HCT116 (cell line): ENCODE measurements around the gene PLEKHM3. TPM values are rescaled to one million over a fixed set of nuclear protein-coding genes. Genes with fewer than 3 reads are reported as not detected.

Experiments
- ATAC-seq: fragments of 200-7000 bp; cut with Tn5 transposase; 2 replicates; pipeline ENCODE4 v1.9.1; 2020; ENCODE audit warnings: mild to moderate bottlenecking, moderate library complexity
- BruUV-seq: library from RNA; stranded (reverse); fragments of 400-500 nt; replicated peaks from 2 replicates; lab custom pipeline; 2021; lab: Mats Ljungman, UMichigan
- CTCF ChIA-PET: fragments of 300-600 bp; sonication (Branson Sonifier 250); formaldehyde crosslinking; loops from one replicate; lab custom pipeline; 2021; ENCODE audit warnings: antibody characterized with exemption; lab: Charles Lee
- POLR2A ChIA-PET: fragments of 300-600, 350-600 bp; sonication (Branson Sonifier 250); formaldehyde crosslinking; loops from one replicate; lab custom pipeline; 2021; ENCODE audit warnings: antibody characterized with exemption; lab: Charles Lee
- RAD21 ChIA-PET, 2 experiments: fragments of 300-600 bp; sonication (Branson Sonifier 250); formaldehyde crosslinking; loops; one replicate each; lab custom pipeline; 2023; ENCODE audit warnings: low total read pairs in 2 of 2; ENCODE audit not compliant: uncharacterized antibody in 2 of 2, unreplicated experiment in 2 of 2, low non-redundant PET in 1 of 2; lab: Charles Lee
- DNase-seq: peaks from one replicate; pipeline ENCODE4 v3.0.0-alpha.2; 2010; ENCODE audit warnings: low read depth, low spot score
- H2AFZ ChIP-seq: fragments of 200-600 bp; shearing (Covaris generic), sonication (generic); 2 replicates; pipeline ENCODE4 v1.6.1; 2017; ENCODE audit warnings: low read depth, mixed run types, mixed read lengths, antibody characterized with exemption, low read length; ENCODE audit not compliant: poor library complexity, severe bottlenecking
- H3K27ac ChIP-seq: 2 replicates; pipeline ENCODE4 v1.5.1; 2012; ENCODE audit warnings: low read depth, low read length
- H3K27me3 ChIP-seq: fragments of 200-600 bp; sonication (generic); 2 replicates; pipeline ENCODE4 v1.6.1; 2016; ENCODE audit warnings: mixed run types, low read length, mixed read lengths; ENCODE audit not compliant: insufficient read depth
- H3K36me3 ChIP-seq, 2 experiments: fragments of 200-500 bp in 1 of 2; fragments of 200-600 bp in 1 of 2; sonication (Bioruptor generic) in 1 of 2; sonication (generic) in 1 of 2; 2 replicates each; pipeline versions ENCODE4 v1.5.1 to v1.6.1; 2014 to 2016; ENCODE audit warnings: low read length in 2 of 2, inconsistent platforms in 1 of 2, mixed read lengths in 1 of 2, mixed run types in 1 of 2; ENCODE audit not compliant: insufficient read depth in 2 of 2, control insufficient read depth in 1 of 2
- H3K4me1 ChIP-seq, 2 experiments: fragments of 200-600 bp in 1 of 2; sonication (generic) in 1 of 2; 2 replicates each; pipeline versions ENCODE4 v1.5.1 to v1.6.1; 2012 to 2017; ENCODE audit warnings: low read length in 2 of 2, inconsistent platforms in 1 of 2, mild to moderate bottlenecking in 1 of 2, mixed read lengths in 1 of 2, mixed run types in 1 of 2, moderate library complexity in 1 of 2; ENCODE audit not compliant: insufficient read depth in 2 of 2, control insufficient read depth in 1 of 2
- H3K4me2 ChIP-seq: fragments of 200-600 bp; sonication (generic); 2 replicates; pipeline ENCODE4 v1.6.1; 2017; ENCODE audit warnings: mixed run types, low read length, mixed read lengths
- H3K4me3 ChIP-seq, 2 experiments: fragments of 200-600 bp in 1 of 2; sonication (generic) in 1 of 2; replicated peaks in 1 of 2; 2 replicates each; pipeline ENCODE4 v1.5.1; 2011 to 2016; ENCODE audit warnings: low read length in 2 of 2, control low read depth in 1 of 2, low read depth in 1 of 2, mild to moderate bottlenecking in 1 of 2, mixed read lengths in 1 of 2, mixed run types in 1 of 2
- H3K79me2 ChIP-seq: fragments of 200-600 bp; sonication (generic); 2 replicates; pipeline ENCODE4 v1.6.1; 2017; ENCODE audit warnings: mild to moderate bottlenecking, mixed run types, low read length, moderate library complexity, mixed read lengths; ENCODE audit not compliant: insufficient read depth
- H3K9ac ChIP-seq: fragments of 200-600 bp; sonication (generic); 2 replicates; pipeline ENCODE4 v1.6.1; 2016; ENCODE audit warnings: low read length, mixed read lengths
- H3K9me2 ChIP-seq: fragments of 200-600 bp; sonication (generic), shearing (Covaris generic); 2 replicates; pipeline ENCODE4 v1.6.1; 2017; ENCODE audit warnings: mixed run types, mild to moderate bottlenecking, moderate library complexity; ENCODE audit not compliant: insufficient read depth
- H3K9me3 ChIP-seq, 2 experiments: fragments of 200-500 bp in 1 of 2; fragments of 200-600 bp in 1 of 2; sonication (Bioruptor generic) in 1 of 2; sonication (generic) in 1 of 2; 2 replicates each; pipeline ENCODE4 v1.6.1; 2014 to 2017; ENCODE audit warnings: low read length in 2 of 2, mixed read lengths in 2 of 2, inconsistent platforms in 1 of 2, low read depth in 1 of 2, mild to moderate bottlenecking in 1 of 2, mixed run types in 1 of 2, moderate library complexity in 1 of 2; ENCODE audit not compliant: control insufficient read depth in 1 of 2, insufficient read depth in 1 of 2
- H4K20me1 ChIP-seq: fragments of 200-600 bp; sonication (generic), shearing (Covaris generic); 2 replicates; pipeline ENCODE4 v1.6.1; 2017; ENCODE audit warnings: mixed run types, mild to moderate bottlenecking, moderate library complexity; ENCODE audit not compliant: insufficient read depth
- CBX3 ChIP-seq: IDR thresholded peaks from 2 replicates; pipeline ENCODE4 v1.6.1; 2012; ENCODE audit warnings: low read depth
- EGR1 ChIP-seq: IDR thresholded peaks from 2 replicates; pipeline ENCODE4 v1.6.1; 2012; ENCODE audit warnings: low read depth
- ELF1 ChIP-seq: IDR thresholded peaks from 2 replicates; pipeline ENCODE4 v1.6.1; 2012; ENCODE audit warnings: low read depth, borderline replicate concordance
- EZH2 ChIP-seq: fragments of 200-600 bp; sonication (generic); IDR thresholded peaks from 2 replicates; pipeline ENCODE4 v1.6.1; 2017; ENCODE audit warnings: antibody characterized with exemption, mixed run types
- EZH2phosphoT487 ChIP-seq: fragments of 200-600 bp; IDR thresholded peaks from 2 replicates; pipeline ENCODE4 v1.6.1; 2018; ENCODE audit warnings: antibody characterized with exemption, borderline replicate concordance
- FOSL1 ChIP-seq: IDR thresholded peaks from 2 replicates; pipeline ENCODE4 v1.6.1; 2012; ENCODE audit warnings: low read depth
- JUND ChIP-seq: IDR thresholded peaks from 2 replicates; pipeline ENCODE4 v1.6.1; 2012
- MAX ChIP-seq: IDR thresholded peaks from 2 replicates; pipeline ENCODE4 v1.6.1; 2012
- POLR2A ChIP-seq: IDR thresholded peaks from 2 replicates; pipeline ENCODE4 v1.7.0; 2011; ENCODE audit warnings: borderline replicate concordance; ENCODE audit not compliant: insufficient read depth, insufficient read length; ENCODE audit errors: extremely low read depth
- SP1 ChIP-seq: IDR thresholded peaks from 2 replicates; pipeline ENCODE4 v1.6.1; 2012; ENCODE audit warnings: low read depth
- SRF ChIP-seq: IDR thresholded peaks from 2 replicates; pipeline ENCODE4 v1.6.1; 2012; ENCODE audit warnings: low read depth
- YY1 ChIP-seq: IDR thresholded peaks from 2 replicates; pipeline ENCODE4 v1.6.1; 2011; ENCODE audit warnings: low read length, low read depth, moderate library complexity, mild to moderate bottlenecking; ENCODE audit not compliant: insufficient replicate concordance; ENCODE audit errors: extremely low read depth
- ZFX ChIP-seq: fragments of 450-650 bp; IDR thresholded peaks from 2 replicates; pipeline ENCODE4 v1.6.1; 2017
- intact Hi-C: fragments of 100-400 bp; cut with micrococcal nuclease; formaldehyde crosslinking; loops from 2 replicates; pipeline ENCODE4 v1.10.0; 2022
- total RNA-seq: library from RNA; stranded (reverse); gene quantifications from one replicate; pipeline ENCODE4 v1.2.1, GENCODE V29; 2021; ENCODE audit not compliant: unreplicated experiment
- TF ChIP-seq, protein P1 (sequence below): IDR thresholded peaks from 2 replicates; pipeline ENCODE4 v1.6.1; 2012
- TF ChIP-seq, protein P2 (sequence below), 3 experiments: fragments of 200-600 bp in 1 of 3; sonication (generic) in 1 of 3; IDR thresholded peaks in 2 of 3; conservative IDR thresholded peaks in 1 of 3; 2 replicates each; pipeline ENCODE4 v1.5.1; 2012 to 2017; ENCODE audit warnings: low read depth in 2 of 3, low read length in 2 of 3, antibody characterized with exemption in 1 of 3, borderline replicate concordance in 1 of 3, control low read depth in 1 of 3, mild to moderate bottlenecking in 1 of 3, mixed read lengths in 1 of 3, mixed run types in 1 of 3, moderate library complexity in 1 of 3; ENCODE audit not compliant: insufficient read depth in 1 of 3
- TF ChIP-seq, protein P3 (sequence below): IDR thresholded peaks from 2 replicates; pipeline ENCODE4 v1.6.1; 2011; ENCODE audit warnings: mild to moderate bottlenecking, low read length, moderate library complexity; ENCODE audit not compliant: insufficient replicate concordance; ENCODE audit errors: extremely low read depth

The PLEKHM3 gene
- total RNA-seq, 1 experiment from 2014 or later: 6.3 TPM

GRCh38 chr2:207792244-207792785 is 233.0 kb downstream of the PLEKHM3 start (continued):
- TF ChIP-seq, protein P1, sequence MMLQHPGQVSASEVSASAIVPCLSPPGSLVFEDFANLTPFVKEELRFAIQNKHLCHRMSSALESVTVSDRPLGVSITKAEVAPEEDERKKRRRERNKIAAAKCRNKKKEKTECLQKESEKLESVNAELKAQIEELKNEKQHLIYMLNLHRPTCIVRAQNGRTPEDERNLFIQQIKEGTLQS: no peak
- TF ChIP-seq SRF (no peak), YY1 (peak; percentile 68)

- RAD21 ChIA-PET: interaction anchor here in 1 of 2 experiments (1.0 kb wide), 1 partner anchor 22 kb away, joined by 3 read pairs; the partner anchor contains the start of gene FZD5
- Histone ChIP-seq H3K9ac (no peak overlapping the region), H3K27me3 (no peaks in the 10 kb centered on the region), H4K20me1 (no peaks in the 10 kb centered on the region), H3K36me3 (no peaks in the 10 kb centered on the region), H3K9me2 (no peaks in the 10 kb centered on the region), H3K4me3 (no peak overlapping the region), H3K4me2 (peak overlapping the region; percentile 85), H2AFZ (peak overlapping the region; percentile 95), H3K9me3 (no peaks in the 10 kb centered on the region), H3K27ac (peak overlapping the region; percentile 26; the same call in 1 of the 2 replicates), H3K79me2 (no peaks in the 10 kb centered on the region), H3K4me1 (peaks cover 30 to 46% of the 10 kb centered on the region in 2 experiments)
- CTCF ChIA-PET: interaction anchor here (1.1 kb wide), 2 partner anchors 19 to 22 kb away, joined by 3 read pairs; partner anchors contain the start of gene FZD5
- intact Hi-C loops: no loop called here
- DNase-seq (no peak), ATAC-seq (peak; percentile 46)
- no TSS peak for BruUV-seq
- POLR2A ChIA-PET: interaction anchor here (0.5 to 2.2 kb wide), 6 partner anchors 14 to 108 kb away, joined by 3 to 8 read pairs (median 5); partner anchors contain the start of gene FZD5
- TF ChIP-seq FOSL1: no peak
- no peak for TF ChIP-seq CBX3
- TF ChIP-seq ZFX: no peak
- TF ChIP-seq YY1: no peak
- no peak; the same call in 1 of the 2 replicates for TF ChIP-seq SP1
- no peak for TF ChIP-seq JUND
- TF ChIP-seq EZH2phosphoT487: no peak
- TF ChIP-seq POLR2A: no peak
- TF ChIP-seq, protein P2, sequence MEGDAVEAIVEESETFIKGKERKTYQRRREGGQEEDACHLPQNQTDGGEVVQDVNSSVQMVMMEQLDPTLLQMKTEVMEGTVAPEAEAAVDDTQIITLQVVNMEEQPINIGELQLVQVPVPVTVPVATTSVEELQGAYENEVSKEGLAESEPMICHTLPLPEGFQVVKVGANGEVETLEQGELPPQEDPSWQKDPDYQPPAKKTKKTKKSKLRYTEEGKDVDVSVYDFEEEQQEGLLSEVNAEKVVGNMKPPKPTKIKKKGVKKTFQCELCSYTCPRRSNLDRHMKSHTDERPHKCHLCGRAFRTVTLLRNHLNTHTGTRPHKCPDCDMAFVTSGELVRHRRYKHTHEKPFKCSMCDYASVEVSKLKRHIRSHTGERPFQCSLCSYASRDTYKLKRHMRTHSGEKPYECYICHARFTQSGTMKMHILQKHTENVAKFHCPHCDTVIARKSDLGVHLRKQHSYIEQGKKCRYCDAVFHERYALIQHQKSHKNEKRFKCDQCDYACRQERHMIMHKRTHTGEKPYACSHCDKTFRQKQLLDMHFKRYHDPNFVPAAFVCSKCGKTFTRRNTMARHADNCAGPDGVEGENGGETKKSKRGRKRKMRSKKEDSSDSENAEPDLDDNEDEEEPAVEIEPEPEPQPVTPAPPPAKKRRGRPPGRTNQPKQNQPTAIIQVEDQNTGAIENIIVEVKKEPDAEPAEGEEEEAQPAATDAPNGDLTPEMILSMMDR (IDR thresholded peaks at IDR 0.05 in 2 of 3, conservative IDR thresholded peaks at IDR 0.05 in 1 of 3; ENCODE audit: borderline replicate concordance in 1 of 3, insufficient read depth in 1 of 3, low read depth in 2 of 3, low read length in 2 of 3): no peak
- TF ChIP-seq EGR1: no peak
- TF ChIP-seq, protein P3, sequence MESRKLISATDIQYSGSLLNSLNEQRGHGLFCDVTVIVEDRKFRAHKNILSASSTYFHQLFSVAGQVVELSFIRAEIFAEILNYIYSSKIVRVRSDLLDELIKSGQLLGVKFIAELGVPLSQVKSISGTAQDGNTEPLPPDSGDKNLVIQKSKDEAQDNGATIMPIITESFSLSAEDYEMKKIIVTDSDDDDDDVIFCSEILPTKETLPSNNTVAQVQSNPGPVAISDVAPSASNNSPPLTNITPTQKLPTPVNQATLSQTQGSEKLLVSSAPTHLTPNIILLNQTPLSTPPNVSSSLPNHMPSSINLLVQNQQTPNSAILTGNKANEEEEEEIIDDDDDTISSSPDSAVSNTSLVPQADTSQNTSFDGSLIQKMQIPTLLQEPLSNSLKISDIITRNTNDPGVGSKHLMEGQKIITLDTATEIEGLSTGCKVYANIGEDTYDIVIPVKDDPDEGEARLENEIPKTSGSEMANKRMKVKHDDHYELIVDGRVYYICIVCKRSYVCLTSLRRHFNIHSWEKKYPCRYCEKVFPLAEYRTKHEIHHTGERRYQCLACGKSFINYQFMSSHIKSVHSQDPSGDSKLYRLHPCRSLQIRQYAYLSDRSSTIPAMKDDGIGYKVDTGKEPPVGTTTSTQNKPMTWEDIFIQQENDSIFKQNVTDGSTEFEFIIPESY: no peak
- TF ChIP-seq ELF1: no peak
- no peak for TF ChIP-seq EZH2
- no peak for TF ChIP-seq MAX
Observed at GRCh38 chr2:207791579-207792243, 233.6 kb downstream of the PLEKHM3 start.
